CD4-positive, alpha-beta memory T cell (primary cell): ENCODE results near the gene PRIMA1. TPM values are rescaled to one million over a fixed set of nuclear protein-coding genes. Genes with fewer than 3 reads are reported as not detected.

Experiments
- CTCF ChIA-PET: fragments of 350-600 bp; sonication (Branson Sonifier 250); formaldehyde crosslinking; loops from one replicate; lab custom pipeline; 2021; ENCODE audit warnings: inconsistent platforms; ENCODE audit not compliant: partially characterized antibody; lab: Charles Lee
- POLR2A ChIA-PET: fragments of 350-600 bp; sonication (Branson Sonifier 250); formaldehyde crosslinking; loops from one replicate; lab custom pipeline; 2021; ENCODE audit not compliant: partially characterized antibody; lab: Charles Lee
- DNase-seq, 5 donors: peaks; one replicate each; pipeline versions ENCODE4 v3.0.0 to v3.0.0-alpha.2; 2020 to 2022; ENCODE audit warnings: mixed read lengths in 1 of 5
- H3K27ac ChIP-seq: one replicate; pipeline ENCODE4 v1.7.0; 2013; ENCODE audit warnings: low read depth, low read length
- H3K27me3 ChIP-seq: 2 replicates; pipeline ENCODE4 v1.7.0; 2013; ENCODE audit warnings: mild to moderate bottlenecking, low read length, moderate library complexity; ENCODE audit not compliant: insufficient read depth
- H3K36me3 ChIP-seq: 2 replicates; pipeline ENCODE4 v1.7.0; 2013; ENCODE audit warnings: mild to moderate bottlenecking, low read length, moderate library complexity; ENCODE audit not compliant: insufficient read depth
- H3K4me1 ChIP-seq: 2 replicates; pipeline ENCODE4 v1.7.0; 2013; ENCODE audit warnings: mild to moderate bottlenecking, low read length, moderate library complexity; ENCODE audit not compliant: insufficient read depth
- H3K4me3 ChIP-seq, 2 donors: one replicate each; pipeline ENCODE4 v1.7.0; 2013; ENCODE audit warnings: low read length in 2 of 2, mild to moderate bottlenecking in 1 of 2
- H3K9me3 ChIP-seq, 2 donors: one replicate each; pipeline ENCODE4 v1.7.0; 2013; ENCODE audit warnings: low read length in 2 of 2, control low read depth in 1 of 2; ENCODE audit not compliant: control insufficient read depth in 1 of 2
- H3K27ac Mint-ChIP-seq, 7 donors: one replicate each; pipeline ENCODE4 v1.8.0; 2020 to 2021; ENCODE audit warnings: mixed read lengths in 7 of 7, mild to moderate bottlenecking in 6 of 7, inconsistent platforms in 3 of 7, moderate library complexity in 3 of 7
- H3K27me3 Mint-ChIP-seq, 2 donors: one replicate each; pipeline ENCODE4 v1.8.0; 2020 to 2021; ENCODE audit warnings: mixed read lengths in 2 of 2
- H3K36me3 Mint-ChIP-seq, 2 donors: one replicate each; pipeline ENCODE4 v1.8.0; 2020 to 2021; ENCODE audit warnings: mixed read lengths in 2 of 2, inconsistent platforms in 1 of 2, mild to moderate bottlenecking in 1 of 2
- H3K4me1 Mint-ChIP-seq, 4 donors: one replicate each; pipeline ENCODE4 v1.8.0; 2020 to 2021; ENCODE audit warnings: mixed read lengths in 4 of 4, mild to moderate bottlenecking in 1 of 4
- H3K4me3 Mint-ChIP-seq, 8 donors: one replicate each; pipeline ENCODE4 v1.8.0; 2020 to 2021; ENCODE audit warnings: mixed read lengths in 8 of 8, mild to moderate bottlenecking in 7 of 8, moderate library complexity in 6 of 8, inconsistent platforms in 3 of 8
- H3K9me3 Mint-ChIP-seq, 8 donors: one replicate each; pipeline ENCODE4 v1.8.0; 2020 to 2021; ENCODE audit warnings: mixed read lengths in 8 of 8, mild to moderate bottlenecking in 5 of 8, inconsistent platforms in 3 of 8, moderate library complexity in 1 of 8
- intact Hi-C: fragments of 100-400 bp; cut with micrococcal nuclease; formaldehyde crosslinking; loops from one replicate; pipeline ENCODE4 v1.15.1; 2023
- polyA plus RNA-seq, 2 donors: library from polyadenylated mRNA; unstranded; fragments of 300-500 nt; fragmentation: Illumina TruSeq; gene quantifications; one replicate each; pipeline ENCODE4 v1.2.3, GENCODE V29; 2021
- total RNA-seq, 2 experiments: library from RNA; stranded (reverse); gene quantifications; one replicate each; pipeline ENCODE4 v1.2.3, GENCODE V29; 2021

PRIMA1 gene
- total and polyA plus RNA-seq, 4 experiments from 2014 or later: not detected

GRCh38 chr14:93744876-93745275, 43.4 kb downstream of the PRIMA1 start:
- Histone ChIP-seq H3K9me3 (no peaks in the 10 kb centered on the region), H3K36me3 (no peaks in the 10 kb centered on the region), H3K27ac (no peak overlapping the region), H3K27me3 (no peaks in the 10 kb centered on the region), H3K4me1 (no peaks in the 10 kb centered on the region), H3K4me3 (no peak overlapping the region)
- Mint-ChIP-seq H3K36me3 (no peaks in the 10 kb centered on the region), H3K27me3 (peaks cover 5 to 7% of the 10 kb centered on the region in 2 donors), H3K9me3 (peaks cover 0 to 3% (median 0%) of the 10 kb centered on the region in 8 donors), H3K27ac (no peak overlapping the region), H3K4me1 (no peaks in the 10 kb centered on the region), H3K4me3 (no peak overlapping the region)
- no peak for DNase-seq
- ChIA-PET CTCF (no interaction called here), POLR2A (no interaction called here)
- intact Hi-C loops: no loop called here

GRCh38 chr14:93744176-93744575, 44.1 kb downstream of the PRIMA1 start:
- Mint-ChIP-seq H3K4me1 (no peaks in the 10 kb centered on the region), H3K27me3 (peaks cover 5 to 7% of the 10 kb centered on the region in 2 donors), H3K9me3 (peaks cover 0 to 3% (median 0%) of the 10 kb centered on the region in 8 donors), H3K36me3 (no peaks in the 10 kb centered on the region), H3K27ac (no peak overlapping the region), H3K4me3 (no peak overlapping the region)
- intact Hi-C loops: no loop called here
- no peaks in the 10 kb centered on the region for H3K36me3 ChIP-seq
- no peaks in the 10 kb centered on the region for H3K9me3 ChIP-seq
- no peak overlapping the region for H3K27ac ChIP-seq
- H3K4me1 ChIP-seq: no peaks in the 10 kb centered on the region
- CTCF ChIA-PET: no interaction called here
- no peak overlapping the region for H3K4me3 ChIP-seq
- H3K27me3 ChIP-seq: no peaks in the 10 kb centered on the region
- no peak for DNase-seq
- POLR2A ChIA-PET: no interaction called here

GRCh38 chr14:93743270-93744060, 44.8 kb downstream of the PRIMA1 start:
- H3K4me1 Mint-ChIP-seq: no peaks in the 10 kb centered on the region
- peaks cover 7 to 8% of the 10 kb centered on the region in 2 donors for H3K27me3 Mint-ChIP-seq
- POLR2A ChIA-PET: no interaction called here
- peaks cover 0 to 3% (median 0%) of the 10 kb centered on the region in 8 donors for H3K9me3 Mint-ChIP-seq
- intact Hi-C loops: no loop called here
- no peak for DNase-seq
- no peaks in the 10 kb centered on the region for H3K4me1 ChIP-seq
- no peaks in the 10 kb centered on the region for H3K9me3 ChIP-seq
- no peaks in the 10 kb centered on the region for H3K27me3 ChIP-seq
- no peaks in the 10 kb centered on the region for H3K36me3 ChIP-seq
- no peak overlapping the region for H3K27ac ChIP-seq
- H3K27ac Mint-ChIP-seq: no peak overlapping the region
- no peaks in the 10 kb centered on the region for H3K36me3 Mint-ChIP-seq
- no peak overlapping the region for H3K4me3 ChIP-seq
- CTCF ChIA-PET: no interaction called here
- H3K4me3 Mint-ChIP-seq: no peak overlapping the region

- peaks cover 0 to 3% (median 0%) of the 10 kb centered on the region in 8 donors for H3K9me3 Mint-ChIP-seq
- POLR2A ChIA-PET: no interaction called here
These were observed 45.5 kb downstream of the PRIMA1 start for GRCh38 chr14:93742761-93743160.

GRCh38 chr14:93741556-93742230, 46.6 kb downstream of the PRIMA1 start:
- H3K4me1 Mint-ChIP-seq: no peaks in the 10 kb centered on the region
- H3K36me3 Mint-ChIP-seq: no peaks in the 10 kb centered on the region
- peaks cover 0 to 2% (median 0%) of the 10 kb centered on the region in 8 donors for H3K9me3 Mint-ChIP-seq
- ChIA-PET CTCF (interaction anchor here (0.8 kb wide), 1 partner anchor 10 kb away, joined by 3 read pairs; no protein-coding TSS in a partner anchor), POLR2A (no interaction called here)
- Histone ChIP-seq H3K27me3 (no peaks in the 10 kb centered on the region), H3K36me3 (no peaks in the 10 kb centered on the region), H3K27ac (no peak overlapping the region), H3K4me3 (no peak overlapping the region), H3K4me1 (no peaks in the 10 kb centered on the region), H3K9me3 (no peaks in the 10 kb centered on the region)
- no peak overlapping the region for H3K4me3 Mint-ChIP-seq
- H3K27me3 Mint-ChIP-seq: peaks cover 6 to 13% of the 10 kb centered on the region in 2 donors
- DNase-seq: no peak
- peak overlapping the region in 1 of 7 donors; percentile 66 for H3K27ac Mint-ChIP-seq
- intact Hi-C loops: no loop called here

More at GRCh38 chr14:93742761-93743160, 45.5 kb downstream of the PRIMA1 start:
- DNase-seq: no peak
- Mint-ChIP-seq H3K4me3 (no peak overlapping the region), H3K4me1 (no peaks in the 10 kb centered on the region), H3K36me3 (no peaks in the 10 kb centered on the region), H3K27ac (no peak overlapping the region), H3K27me3 (peaks cover 5 to 13% of the 10 kb centered on the region in 2 donors)
- no peak overlapping the region for H3K27ac ChIP-seq
- H3K4me1 ChIP-seq: no peaks in the 10 kb centered on the region
- H3K9me3 ChIP-seq: no peaks in the 10 kb centered on the region
- H3K4me3 ChIP-seq: no peak overlapping the region
- H3K27me3 ChIP-seq: no peaks in the 10 kb centered on the region
- intact Hi-C loops: no loop called here
- H3K36me3 ChIP-seq: no peaks in the 10 kb centered on the region
- CTCF ChIA-PET: no interaction called here

- Histone ChIP-seq H3K36me3 (no peaks in the 10 kb centered on the region), H3K4me1 (no peaks in the 10 kb centered on the region), H3K9me3 (no peaks in the 10 kb centered on the region), H3K27me3 (no peaks in the 10 kb centered on the region), H3K4me3 (no peak overlapping the region), H3K27ac (no peak overlapping the region)
- ChIA-PET POLR2A (no interaction called here), CTCF (no interaction called here)
- Mint-ChIP-seq H3K4me3 (no peak overlapping the region), H3K4me1 (no peaks in the 10 kb centered on the region), H3K27me3 (peaks cover 2 to 12% of the 10 kb centered on the region in 2 donors), H3K9me3 (no peaks in the 10 kb centered on the region), H3K27ac (no peak overlapping the region), H3K36me3 (no peaks in the 10 kb centered on the region)
- intact Hi-C loops: no loop called here
- DNase-seq: no peak
These were observed 50.7 kb downstream of the PRIMA1 start for GRCh38 chr14:93737634-93738033.

- H3K9me3 Mint-ChIP-seq: no peaks in the 10 kb centered on the region
- H3K27ac Mint-ChIP-seq: no peak overlapping the region
- ChIA-PET CTCF (no interaction called here), POLR2A (no interaction called here)
- H3K4me1 ChIP-seq: no peaks in the 10 kb centered on the region
- no peak for DNase-seq
- H3K36me3 ChIP-seq: no peaks in the 10 kb centered on the region
- H3K36me3 Mint-ChIP-seq: no peaks in the 10 kb centered on the region
- H3K4me1 Mint-ChIP-seq: no peaks in the 10 kb centered on the region
- no peak overlapping the region for H3K4me3 Mint-ChIP-seq
- no peaks in the 10 kb centered on the region for H3K27me3 ChIP-seq
- peaks cover 2 to 12% of the 10 kb centered on the region in 2 donors for H3K27me3 Mint-ChIP-seq
- intact Hi-C loops: no loop called here
- H3K9me3 ChIP-seq: no peaks in the 10 kb centered on the region
- no peak overlapping the region for H3K27ac ChIP-seq
- no peak overlapping the region for H3K4me3 ChIP-seq
These were observed 51.8 kb downstream of the PRIMA1 start for GRCh38 chr14:93736378-93737014.
